Measurements from ENCODE around the gene NOS1AP.

DNA sequence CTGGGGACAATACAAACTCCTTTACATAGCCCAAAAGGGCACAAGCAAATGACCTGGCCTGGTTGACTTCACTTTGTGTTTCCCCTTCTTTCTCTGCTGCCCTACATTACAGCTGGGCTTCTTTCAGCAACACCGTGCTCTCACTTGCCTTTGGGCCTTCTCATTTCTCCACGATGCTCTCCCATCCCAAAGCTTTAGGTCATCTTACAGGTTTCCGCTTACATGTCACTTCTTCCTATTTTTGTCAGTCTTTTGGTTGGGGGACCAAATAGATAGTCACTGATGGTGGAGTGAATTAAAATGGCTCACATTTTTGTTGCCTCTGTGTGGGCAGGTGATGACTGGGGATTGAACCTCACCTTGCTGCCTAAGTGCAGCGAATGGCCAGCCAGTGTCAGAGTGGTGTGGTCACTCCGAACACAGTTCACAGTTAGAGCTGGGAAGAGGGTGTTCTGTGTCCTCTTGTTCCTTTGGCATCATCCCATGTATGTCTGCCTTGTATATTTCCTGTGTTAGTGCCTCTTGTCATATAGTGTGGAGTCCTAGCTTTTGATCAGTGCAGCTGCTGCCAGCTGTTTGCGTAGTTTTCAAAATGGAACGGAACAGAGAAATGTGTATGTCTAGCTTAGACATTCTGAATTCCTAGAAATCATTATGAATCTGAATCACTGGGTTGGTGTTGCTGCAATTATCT lies 134.8 kb downstream of the NOS1AP start:
- TF ChIP-seq POLR2A (IDR thresholded peaks at IDR 0.05; ENCODE audit: low read depth, low read length): no peak
- no peak for TF ChIP-seq SPI1 (IDR thresholded peaks at IDR 0.05; ENCODE audit: low read depth, low read length)
- TF ChIP-seq TAF1 (IDR thresholded peaks at IDR 0.05; ENCODE audit: low read depth, low read length): no peak
- TF ChIP-seq POLR2AphosphoS5 (IDR thresholded peaks at IDR 0.05; ENCODE audit: low read depth, low read length): no peak
